Effector memory CD4-positive, alpha-beta T cell (primary cell): ENCODE data around the gene UBE2I.

Experiments
- DNase-seq, 3 donors: peaks; one replicate each; pipeline ENCODE4 v3.0.0-alpha.2; 2020
- H3K27ac ChIP-seq: 2 replicates; pipeline ENCODE4 v1.7.0; 2013; ENCODE audit warnings: mild to moderate bottlenecking, low read length, moderate library complexity; ENCODE audit not compliant: insufficient read depth, poor library complexity, severe bottlenecking
- H3K27me3 ChIP-seq: replicated peaks from 2 replicates; pipeline ENCODE4 v1.7.0; 2013; ENCODE audit warnings: mild to moderate bottlenecking, low read length; ENCODE audit not compliant: insufficient read depth, control insufficient read depth, poor library complexity, severe bottlenecking
- H3K36me3 ChIP-seq: 2 replicates; pipeline ENCODE4 v1.7.0; 2013; ENCODE audit warnings: mild to moderate bottlenecking, low read length, moderate library complexity; ENCODE audit not compliant: control insufficient read depth, insufficient read depth
- H3K4me1 ChIP-seq: 2 replicates; pipeline ENCODE4 v1.7.0; 2013; ENCODE audit warnings: low read length, mild to moderate bottlenecking; ENCODE audit not compliant: control insufficient read depth, insufficient read depth, poor library complexity, severe bottlenecking
- H3K4me3 ChIP-seq: 2 replicates; pipeline ENCODE4 v1.7.0; 2013; ENCODE audit warnings: low read length, low read depth, mild to moderate bottlenecking; ENCODE audit not compliant: insufficient read depth, poor library complexity, severe bottlenecking
- H3K9me3 ChIP-seq: 2 replicates; pipeline ENCODE4 v1.7.0; 2013; ENCODE audit warnings: mild to moderate bottlenecking, low read length, moderate library complexity; ENCODE audit not compliant: control insufficient read depth

Gene UBE2I

DNA sequence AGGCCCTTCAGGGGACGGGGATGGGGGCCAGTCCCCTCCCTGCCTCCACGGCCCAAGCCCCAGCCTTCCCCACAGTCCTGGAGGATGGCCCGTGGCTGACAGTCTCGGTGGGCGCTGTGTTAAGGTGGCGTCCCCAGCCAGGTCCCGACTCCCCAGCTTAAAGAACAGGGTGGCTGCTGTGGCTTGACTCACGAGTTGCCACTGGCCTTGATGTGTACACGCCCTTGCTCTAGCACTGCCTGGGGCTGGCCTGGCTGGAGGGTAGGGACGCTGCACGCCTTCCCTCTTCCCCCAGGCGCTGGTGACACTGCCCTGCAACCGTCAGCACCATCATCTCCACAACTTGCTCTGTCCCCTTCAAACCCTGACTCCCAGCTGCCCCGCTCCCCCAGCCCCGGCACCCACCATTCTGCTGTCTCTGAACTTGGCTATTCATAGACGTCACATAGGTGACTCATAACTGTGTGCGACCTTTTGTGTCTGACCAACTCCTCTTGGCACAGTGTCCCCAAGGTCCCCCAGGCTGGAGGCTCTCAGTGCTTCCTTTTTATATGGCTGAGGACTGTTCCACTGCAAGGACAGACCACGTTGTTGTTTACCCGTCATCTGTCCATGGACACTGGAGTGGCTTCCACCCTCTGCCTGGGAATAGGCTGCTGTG, 48.6 kb downstream of the UBE2I start:
- Histone ChIP-seq H3K9me3 (no peaks in the 10 kb centered on the region), H3K4me3 (no peak overlapping the region), H3K36me3 (peaks cover 25% of the 10 kb centered on the region), H3K4me1 (no peaks in the 10 kb centered on the region), H3K27me3 (no peaks in the 10 kb centered on the region), H3K27ac (no peak overlapping the region)
- no peak for DNase-seq

- Histone ChIP-seq H3K27me3 (no peaks in the 10 kb centered on the region), H3K4me3 (no peak overlapping the region), H3K27ac (no peak overlapping the region), H3K36me3 (peaks cover 56% of the 10 kb centered on the region), H3K9me3 (no peaks in the 10 kb centered on the region), H3K4me1 (no peaks in the 10 kb centered on the region)
- DNase-seq, result no peak
Observed at GRCh38 chr16:1361685-1362360, 52.4 kb downstream of the UBE2I start.

DNA sequence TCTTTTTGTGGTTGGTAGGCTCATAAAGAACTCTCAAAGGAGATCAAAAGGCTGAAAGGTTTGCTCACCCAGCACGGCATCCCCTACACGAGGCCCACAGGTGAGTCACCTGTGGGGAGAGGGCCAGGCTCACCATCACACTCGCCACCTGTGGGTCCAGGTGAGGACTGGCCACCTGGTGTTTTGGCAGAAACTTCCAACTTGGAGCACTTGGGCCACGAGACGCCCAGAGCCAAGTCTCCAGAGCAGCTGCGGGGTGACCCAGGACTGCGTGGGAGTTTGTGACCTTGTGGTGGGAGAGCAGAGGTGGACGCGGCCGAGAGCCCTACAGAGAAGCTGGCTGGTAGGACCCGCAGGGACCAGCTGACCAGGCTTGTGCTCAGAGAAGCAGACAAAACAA, 53.4 kb downstream of the UBE2I start:
- H3K4me3 ChIP-seq, result no peak overlapping the region

GRCh38 chr16:1363501-1364041, 54.1 kb downstream of the UBE2I start:
- Histone ChIP-seq H3K27me3 (no peaks in the 10 kb centered on the region), H3K27ac (no peak overlapping the region), H3K4me1 (no peaks in the 10 kb centered on the region), H3K36me3 (peaks cover 65% of the 10 kb centered on the region), H3K4me3 (no peak overlapping the region), H3K9me3 (no peaks in the 10 kb centered on the region)
- DNase-seq, result peak; percentile 38 to 53 (median 43)

More for the DNA sequence above, 53.4 kb downstream of the UBE2I start:
- no peak for DNase-seq
- H3K9me3 ChIP-seq, result no peaks in the 10 kb centered on the region
- H3K27ac ChIP-seq, result no peak overlapping the region
- peaks cover 62% of the 10 kb centered on the region for H3K36me3 ChIP-seq
- H3K4me1 ChIP-seq, result no peaks in the 10 kb centered on the region
- no peaks in the 10 kb centered on the region for H3K27me3 ChIP-seq

- no peak for DNase-seq
- H3K4me1 ChIP-seq, result no peaks in the 10 kb centered on the region
- no peak overlapping the region for H3K27ac ChIP-seq
- no peaks in the 10 kb centered on the region for H3K27me3 ChIP-seq
- H3K9me3 ChIP-seq, result no peaks in the 10 kb centered on the region
- H3K36me3 ChIP-seq, result peaks cover 60% of the 10 kb centered on the region
- H3K4me3 ChIP-seq, result no peak overlapping the region
Observed at GRCh38 chr16:1364510-1364909, 55.1 kb downstream of the UBE2I start.

DNA sequence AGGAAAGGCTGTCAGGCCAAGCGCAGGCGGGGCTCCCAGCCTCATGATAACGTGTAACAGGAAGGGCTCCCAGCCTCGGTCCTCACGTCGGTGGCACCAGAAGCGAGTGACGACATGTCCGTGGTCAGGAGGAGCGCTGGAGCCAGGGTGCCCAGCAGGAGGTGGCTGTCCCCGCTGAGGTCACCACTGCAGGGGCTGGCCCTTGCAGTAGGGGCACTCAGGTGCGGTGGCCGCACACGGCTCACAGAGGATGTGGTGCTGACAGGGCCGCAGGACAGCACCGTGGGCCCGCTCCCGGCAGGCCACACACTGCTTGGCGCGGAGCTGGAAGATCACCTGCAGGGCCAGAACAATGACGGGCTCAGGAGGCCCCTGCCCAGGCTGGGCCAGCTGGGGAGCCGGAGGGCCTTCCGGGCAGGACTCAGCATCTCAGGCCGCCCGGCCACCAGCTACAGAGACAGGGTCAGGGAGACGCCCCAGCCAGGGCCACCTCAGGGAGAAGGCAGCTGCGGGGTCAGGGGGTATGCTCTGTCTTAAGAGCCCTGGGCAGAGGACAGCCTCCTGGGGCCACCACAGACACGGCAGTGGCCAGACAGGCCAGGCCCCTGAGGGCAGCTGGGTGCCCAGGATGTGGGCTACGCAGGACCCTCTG, 56.8 kb downstream of the UBE2I start:
- Histone ChIP-seq H3K4me3 (no peak overlapping the region), H3K36me3 (peaks cover 60% of the 10 kb centered on the region), H3K9me3 (no peaks in the 10 kb centered on the region), H3K27me3 (no peaks in the 10 kb centered on the region), H3K4me1 (no peaks in the 10 kb centered on the region), H3K27ac (no peak overlapping the region)
- no peak for DNase-seq

DNA sequence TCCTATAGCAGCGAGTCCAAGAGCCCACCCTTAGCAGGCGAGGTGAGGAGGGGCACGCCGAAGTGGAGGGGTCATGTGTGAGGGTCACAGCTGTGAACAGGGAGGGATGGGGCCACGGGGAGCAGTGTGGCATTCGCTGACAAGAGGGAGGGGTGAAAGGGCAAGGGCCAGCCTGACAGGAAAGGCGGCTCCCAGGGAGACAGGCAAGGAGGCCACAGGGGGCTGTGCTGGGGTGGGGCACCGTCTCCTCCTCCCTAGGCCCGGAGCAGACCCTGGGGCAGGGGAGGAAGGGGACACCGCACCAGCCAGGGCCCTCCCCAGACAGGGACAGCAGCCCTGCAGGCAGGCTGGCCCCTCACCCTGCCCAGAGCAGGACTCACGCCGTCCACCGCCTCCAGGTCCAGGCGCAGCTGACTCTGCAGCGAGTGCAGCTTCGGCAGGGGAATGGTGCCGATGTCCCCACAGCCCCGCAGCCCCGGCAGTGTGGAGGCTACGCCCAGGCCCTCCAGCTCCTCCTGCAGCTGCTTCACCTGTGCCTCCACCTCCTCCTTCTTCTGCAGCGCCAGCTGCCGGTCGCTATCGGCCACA, 57.4 kb downstream of the UBE2I start:
- Histone ChIP-seq H3K4me1 (no peaks in the 10 kb centered on the region), H3K9me3 (no peaks in the 10 kb centered on the region), H3K27ac (no peak overlapping the region), H3K4me3 (no peak overlapping the region), H3K36me3 (peaks cover 61% of the 10 kb centered on the region), H3K27me3 (no peaks in the 10 kb centered on the region)
- DNase-seq, result no peak

DNA sequence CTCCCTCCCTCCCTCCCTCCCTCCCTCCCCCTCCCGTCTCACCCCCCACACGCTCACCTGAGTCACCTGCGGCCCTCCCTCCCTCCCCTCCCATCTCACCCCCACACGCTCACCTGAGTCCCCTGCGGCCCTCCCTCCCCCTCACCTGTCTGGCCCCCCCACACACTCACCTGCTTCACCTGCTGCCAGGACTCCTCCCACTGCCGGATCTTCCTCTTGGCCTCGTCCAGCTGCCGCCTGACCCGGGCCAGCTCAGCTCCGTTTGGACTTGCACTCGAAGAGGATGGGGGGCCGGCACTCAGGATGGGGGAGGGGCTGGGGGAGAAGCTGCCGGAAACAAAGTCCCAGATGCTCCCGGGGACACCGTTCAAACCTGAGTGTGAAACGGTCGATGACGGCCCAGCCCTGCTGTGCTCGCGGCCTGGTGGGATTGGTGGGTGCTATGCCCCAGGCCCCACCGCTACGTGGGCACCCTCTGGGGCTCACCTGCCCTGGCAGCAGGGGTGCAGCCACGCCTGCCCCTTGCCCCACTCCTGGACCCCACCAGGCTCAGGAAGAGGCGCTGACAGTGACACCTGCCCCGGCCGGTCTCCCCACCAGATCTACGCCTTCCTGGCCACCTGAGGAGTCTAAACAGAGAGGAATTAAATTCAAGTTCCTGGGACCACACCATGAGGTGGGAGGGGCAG, 58.2 kb downstream of the UBE2I start:
- Histone ChIP-seq H3K27me3 (no peaks in the 10 kb centered on the region), H3K27ac (no peak overlapping the region), H3K4me3 (no peak overlapping the region), H3K4me1 (no peaks in the 10 kb centered on the region), H3K9me3 (no peaks in the 10 kb centered on the region), H3K36me3 (peaks cover 53% of the 10 kb centered on the region)
- DNase-seq, result no peak

DNA sequence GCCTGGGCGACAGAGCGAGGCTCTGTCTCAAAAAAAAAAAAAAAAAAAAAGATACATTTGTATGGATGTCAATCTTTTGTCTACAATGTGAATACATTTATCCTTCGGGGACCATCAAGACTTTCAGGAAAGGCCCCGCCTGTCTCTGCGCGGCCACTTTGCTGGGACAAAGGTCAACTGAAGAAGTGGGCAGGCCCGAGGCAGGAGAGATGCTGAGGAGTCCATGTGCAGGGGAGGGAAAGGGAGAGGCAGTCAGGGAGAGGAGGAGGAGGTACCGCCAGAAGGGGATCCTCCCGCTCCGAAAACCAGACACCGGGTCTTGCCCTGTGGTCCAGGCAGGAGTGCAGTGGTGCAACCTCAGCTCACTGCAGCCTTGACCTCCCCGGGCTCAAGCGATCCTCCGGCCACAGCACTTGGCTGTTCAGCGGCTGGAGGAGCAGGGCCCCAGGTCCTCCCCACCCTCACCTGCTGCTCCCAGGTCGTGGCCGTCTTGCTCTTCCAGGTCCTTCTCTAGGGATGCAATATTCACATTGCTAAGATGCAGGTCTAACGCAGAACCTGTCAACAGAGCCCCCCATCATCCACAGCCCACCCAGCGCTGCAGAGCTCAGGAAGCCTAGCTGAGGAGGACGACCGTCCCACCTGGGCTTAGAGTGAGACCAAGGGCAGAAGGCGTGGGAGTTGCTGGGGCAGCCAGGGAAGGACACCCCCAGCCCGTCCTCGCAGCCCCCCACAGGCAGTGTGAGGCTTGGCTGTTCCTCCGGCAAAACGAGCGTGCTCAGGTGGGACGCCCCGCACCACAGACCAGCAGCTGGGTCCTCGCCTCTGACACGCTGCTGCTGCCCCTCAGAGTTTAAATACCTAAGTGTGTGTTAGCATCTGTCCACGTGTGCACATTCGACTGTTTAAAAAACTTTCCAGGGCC, 61.9 kb downstream of the UBE2I start:
- Histone ChIP-seq H3K27ac (no peak overlapping the region), H3K36me3 (peaks cover 41% of the 10 kb centered on the region), H3K4me3 (no peak overlapping the region), H3K27me3 (no peaks in the 10 kb centered on the region), H3K4me1 (no peaks in the 10 kb centered on the region), H3K9me3 (no peaks in the 10 kb centered on the region)
- DNase-seq, result no peak
